Mammary epithelial cell (primary cell): Measurements from ENCODE around the gene CLINT1.

Source experiments
- EZH2 ChIP-seq: IDR thresholded peaks from 2 replicates; pipeline ENCODE4 v1.6.1; 2012; ENCODE audit warnings: low read length, inconsistent platforms, borderline replicate concordance
- TF ChIP-seq, protein P1 (sequence below), 2 donors: IDR thresholded peaks in 1 of 2; conservative IDR thresholded peaks in 1 of 2; 2 replicates each; pipeline ENCODE4 v1.5.1; 2011 to 2012; ENCODE audit warnings: inconsistent platforms in 2 of 2, low read length in 2 of 2, mild to moderate bottlenecking in 2 of 2, control low read depth in 1 of 2, low read depth in 1 of 2; ENCODE audit not compliant: insufficient read depth in 1 of 2; ENCODE audit errors: extremely low read depth in 1 of 2

DNA sequence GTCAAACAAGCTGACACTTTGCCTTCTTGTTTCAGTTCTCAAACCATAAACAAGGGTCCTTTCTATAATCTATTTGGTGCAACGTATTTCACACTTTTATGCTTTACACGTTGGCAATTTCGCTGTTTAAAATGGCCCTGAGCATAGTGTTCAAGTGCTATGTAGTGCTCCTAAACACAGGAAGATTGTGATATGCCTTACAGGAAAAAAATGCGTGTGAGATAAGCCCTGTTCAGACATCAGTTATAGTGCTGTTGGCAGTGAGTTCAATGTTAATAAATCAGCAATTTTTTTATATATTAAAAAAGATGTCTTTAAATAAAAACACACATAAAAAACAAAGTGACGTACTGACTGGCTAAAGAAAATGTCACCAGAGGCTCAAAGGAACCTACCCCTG lies 23.9 kb downstream of the CLINT1 start:
- TF ChIP-seq, protein P1, sequence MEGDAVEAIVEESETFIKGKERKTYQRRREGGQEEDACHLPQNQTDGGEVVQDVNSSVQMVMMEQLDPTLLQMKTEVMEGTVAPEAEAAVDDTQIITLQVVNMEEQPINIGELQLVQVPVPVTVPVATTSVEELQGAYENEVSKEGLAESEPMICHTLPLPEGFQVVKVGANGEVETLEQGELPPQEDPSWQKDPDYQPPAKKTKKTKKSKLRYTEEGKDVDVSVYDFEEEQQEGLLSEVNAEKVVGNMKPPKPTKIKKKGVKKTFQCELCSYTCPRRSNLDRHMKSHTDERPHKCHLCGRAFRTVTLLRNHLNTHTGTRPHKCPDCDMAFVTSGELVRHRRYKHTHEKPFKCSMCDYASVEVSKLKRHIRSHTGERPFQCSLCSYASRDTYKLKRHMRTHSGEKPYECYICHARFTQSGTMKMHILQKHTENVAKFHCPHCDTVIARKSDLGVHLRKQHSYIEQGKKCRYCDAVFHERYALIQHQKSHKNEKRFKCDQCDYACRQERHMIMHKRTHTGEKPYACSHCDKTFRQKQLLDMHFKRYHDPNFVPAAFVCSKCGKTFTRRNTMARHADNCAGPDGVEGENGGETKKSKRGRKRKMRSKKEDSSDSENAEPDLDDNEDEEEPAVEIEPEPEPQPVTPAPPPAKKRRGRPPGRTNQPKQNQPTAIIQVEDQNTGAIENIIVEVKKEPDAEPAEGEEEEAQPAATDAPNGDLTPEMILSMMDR (conservative IDR thresholded peaks at IDR 0.05 in 1 of 2, IDR thresholded peaks at IDR 0.05 in 1 of 2; ENCODE audit: extremely low read depth in 1 of 2, insufficient read depth in 1 of 2, low read depth in 1 of 2, low read length in 2 of 2) = no peak
- TF ChIP-seq EZH2 = no peak
